Ovary (tissue), 3 donors: ENCODE data around the gene EPM2AIP1.

ENCODE experiments used
- POLR2A ChIP-seq: fragments of 450-650 bp; IDR thresholded peaks from one replicate; pipeline ENCODE4 v1.6.1; 2017; ENCODE audit warnings: antibody characterized with exemption, mild to moderate bottlenecking, moderate library complexity
- TF ChIP-seq, protein P1 (sequence below), 3 donors: fragments of 450-650 bp in 2 of 3; fragments of 200-600 bp in 1 of 3; IDR thresholded peaks; one replicate each; pipeline versions ENCODE4 v1.5.1 to v1.8.0; 2016 to 2022; ENCODE audit warnings: antibody characterized with exemption in 3 of 3, mild to moderate bottlenecking in 1 of 3
- donor health status: DM: no; HTN: no; CAD: no.

- TF ChIP-seq POLR2A: no peak
- TF ChIP-seq, protein P1, sequence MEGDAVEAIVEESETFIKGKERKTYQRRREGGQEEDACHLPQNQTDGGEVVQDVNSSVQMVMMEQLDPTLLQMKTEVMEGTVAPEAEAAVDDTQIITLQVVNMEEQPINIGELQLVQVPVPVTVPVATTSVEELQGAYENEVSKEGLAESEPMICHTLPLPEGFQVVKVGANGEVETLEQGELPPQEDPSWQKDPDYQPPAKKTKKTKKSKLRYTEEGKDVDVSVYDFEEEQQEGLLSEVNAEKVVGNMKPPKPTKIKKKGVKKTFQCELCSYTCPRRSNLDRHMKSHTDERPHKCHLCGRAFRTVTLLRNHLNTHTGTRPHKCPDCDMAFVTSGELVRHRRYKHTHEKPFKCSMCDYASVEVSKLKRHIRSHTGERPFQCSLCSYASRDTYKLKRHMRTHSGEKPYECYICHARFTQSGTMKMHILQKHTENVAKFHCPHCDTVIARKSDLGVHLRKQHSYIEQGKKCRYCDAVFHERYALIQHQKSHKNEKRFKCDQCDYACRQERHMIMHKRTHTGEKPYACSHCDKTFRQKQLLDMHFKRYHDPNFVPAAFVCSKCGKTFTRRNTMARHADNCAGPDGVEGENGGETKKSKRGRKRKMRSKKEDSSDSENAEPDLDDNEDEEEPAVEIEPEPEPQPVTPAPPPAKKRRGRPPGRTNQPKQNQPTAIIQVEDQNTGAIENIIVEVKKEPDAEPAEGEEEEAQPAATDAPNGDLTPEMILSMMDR (IDR thresholded peaks at IDR 0.05): no peak
Observed at GRCh38 chr3:37029111-37029510, 36.2 kb upstream of the EPM2AIP1 start.
